H1 (cell line): Measurements from ENCODE around the gene GPR31.

Experiments used
- CBX5 ChIP-seq: fragments of 300-800, 300-1000 bp; sonication (generic); IDR thresholded peaks from 2 replicates; pipeline ENCODE4 v1.7.1; 2016; ENCODE audit warnings: antibody characterized with exemption, low read length, low read depth
- GABPA ChIP-seq: IDR thresholded peaks from 2 replicates; pipeline ENCODE4 v1.6.1; 2011; ENCODE audit warnings: mild to moderate bottlenecking, low read length, moderate library complexity, borderline replicate concordance; ENCODE audit not compliant: insufficient read depth
- POLR2A ChIP-seq, 2 experiments: IDR thresholded peaks; 1 replicate in 1 of 2; 2 replicates in 1 of 2; pipeline ENCODE4 v1.6.1; 2011; ENCODE audit warnings: low read depth in 2 of 2, low read length in 2 of 2, mild to moderate bottlenecking in 2 of 2; ENCODE audit errors: control extremely low read depth in 1 of 2
- TF ChIP-seq, protein P1 (sequence below), 3 experiments: IDR thresholded peaks; 1 replicate in 2 of 3; 2 replicates in 1 of 3; pipeline versions ENCODE4 v1.5.1 to v1.6.1; 2011; ENCODE audit warnings: low read length in 3 of 3, mild to moderate bottlenecking in 3 of 3, inconsistent platforms in 2 of 3, low read depth in 1 of 3, moderate library complexity in 1 of 3; ENCODE audit not compliant: insufficient read depth in 1 of 3; ENCODE audit errors: control extremely low read depth in 1 of 3

- TF ChIP-seq CBX5 (no peak), GABPA (no peak), POLR2A (IDR thresholded peaks at IDR 0.05; ENCODE audit: control extremely low read depth in 1 of 2, low read depth in 2 of 2, low read length in 2 of 2) (no peak)
- TF ChIP-seq, protein P1, sequence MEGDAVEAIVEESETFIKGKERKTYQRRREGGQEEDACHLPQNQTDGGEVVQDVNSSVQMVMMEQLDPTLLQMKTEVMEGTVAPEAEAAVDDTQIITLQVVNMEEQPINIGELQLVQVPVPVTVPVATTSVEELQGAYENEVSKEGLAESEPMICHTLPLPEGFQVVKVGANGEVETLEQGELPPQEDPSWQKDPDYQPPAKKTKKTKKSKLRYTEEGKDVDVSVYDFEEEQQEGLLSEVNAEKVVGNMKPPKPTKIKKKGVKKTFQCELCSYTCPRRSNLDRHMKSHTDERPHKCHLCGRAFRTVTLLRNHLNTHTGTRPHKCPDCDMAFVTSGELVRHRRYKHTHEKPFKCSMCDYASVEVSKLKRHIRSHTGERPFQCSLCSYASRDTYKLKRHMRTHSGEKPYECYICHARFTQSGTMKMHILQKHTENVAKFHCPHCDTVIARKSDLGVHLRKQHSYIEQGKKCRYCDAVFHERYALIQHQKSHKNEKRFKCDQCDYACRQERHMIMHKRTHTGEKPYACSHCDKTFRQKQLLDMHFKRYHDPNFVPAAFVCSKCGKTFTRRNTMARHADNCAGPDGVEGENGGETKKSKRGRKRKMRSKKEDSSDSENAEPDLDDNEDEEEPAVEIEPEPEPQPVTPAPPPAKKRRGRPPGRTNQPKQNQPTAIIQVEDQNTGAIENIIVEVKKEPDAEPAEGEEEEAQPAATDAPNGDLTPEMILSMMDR (IDR thresholded peaks at IDR 0.05; ENCODE audit: control extremely low read depth in 1 of 3, insufficient read depth in 1 of 3, low read depth in 1 of 3, low read length in 3 of 3): no peak
These were observed 26.8 kb downstream of the GPR31 start for GRCh38 chr6:167130712-167131684.
